Heart left ventricle (tissue), 13 donors: ENCODE results near the gene LRPAP1.
"Not testable (repeated sequence)": the region's sequence is repeated elsewhere in the genome, so short reads cannot be mapped to it uniquely, and the experiment has no call there.

Experiments
- POLR2A ChIP-seq, 2 donors: fragments of 450-650 bp; IDR thresholded peaks; one replicate each; pipeline ENCODE4 v1.6.1; 2017; ENCODE audit warnings: antibody characterized with exemption in 2 of 2, mild to moderate bottlenecking in 2 of 2, moderate library complexity in 2 of 2
- TF ChIP-seq, protein P1 (sequence below), 12 donors: fragments of 200-600 bp; sonication (generic) in 4 of 12; IDR thresholded peaks; one replicate each; pipeline versions ENCODE4 v1.5.0 to v1.8.0; 2018 to 2022; ENCODE audit warnings: antibody characterized with exemption in 12 of 12, mild to moderate bottlenecking in 5 of 12
- donor health status: ischemic (EF 13 %, LVEDD 7.1; RV severe dilation, severe dysfunction).
- donor health status: DM: no; HTN: yes; CAD: no.
- donor health status: DM: no; HTN: no; CAD: no.
- donor health status: ischemic (EF 25% LVEDD 6.9; RV normal size, moderate dysfunction).
- donor health status: ischemic (EF 25% LVEDD 5.7; RV mildly dilated, moderate dysfunction).
- donor health status: ischemic (EF 35%, LVEDD 5.7; RV mildly dilated, moderate dysfunction).
- donor health status: nonischemic (EF 11% LVEDD 7.7; RV severe dilation, severe dysfunction).
- donor health status: DM: yes; HTN: yes; CAD: no.
- donor health status: PGD.
- donor health status: ischemic (EF 29% LVEDD 5.4; RV normal size, mild dysfunction).
- donor health status: nonischemic (EF 23%, LVEDD 6.1; RV moderate dilation, normal function).

DNA sequence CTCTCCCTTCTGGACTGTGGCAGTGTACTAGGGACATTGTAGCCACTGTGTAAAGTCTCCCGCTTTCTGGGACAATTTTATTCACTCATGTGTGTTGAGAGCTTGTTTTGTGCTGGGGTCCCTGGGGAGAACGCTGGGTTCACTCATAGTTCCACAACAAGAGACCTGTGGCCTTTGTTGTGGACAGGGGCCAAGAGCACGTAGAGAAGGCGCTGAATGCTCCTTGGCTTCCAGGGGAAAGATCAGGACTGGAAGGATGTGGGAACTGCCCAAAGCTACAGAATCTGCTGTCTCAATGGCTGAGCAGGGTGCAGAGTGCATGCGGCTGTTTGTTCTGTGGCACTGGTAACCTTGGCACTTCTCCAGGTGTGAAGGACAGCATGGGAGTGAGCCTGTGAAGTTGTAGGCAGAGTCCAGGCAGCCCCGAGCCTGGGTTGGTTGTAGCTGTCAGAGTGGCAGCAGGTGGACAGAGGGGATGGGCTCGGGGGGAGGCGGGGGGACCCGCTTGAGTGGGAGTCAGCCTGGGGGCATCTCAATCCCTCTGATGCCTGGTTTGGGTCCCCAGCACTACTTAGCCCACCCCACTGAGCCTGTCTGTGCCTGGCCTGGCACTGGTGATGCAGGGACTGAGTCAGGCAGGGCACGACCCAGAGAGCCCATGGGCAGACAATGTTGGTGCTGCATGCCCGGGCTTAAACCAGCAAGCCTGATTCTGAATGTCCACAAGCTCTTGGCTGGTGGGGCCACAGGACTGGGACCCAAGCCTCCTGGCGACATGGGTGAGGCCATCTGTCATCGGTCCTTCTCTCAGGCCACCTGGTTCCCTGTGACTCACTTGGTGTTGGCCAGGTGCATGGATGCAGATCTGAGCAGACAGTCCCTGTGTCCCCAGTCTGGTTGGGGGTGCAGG lies 27.4 kb upstream of the LRPAP1 start:
- TF ChIP-seq, protein P1, sequence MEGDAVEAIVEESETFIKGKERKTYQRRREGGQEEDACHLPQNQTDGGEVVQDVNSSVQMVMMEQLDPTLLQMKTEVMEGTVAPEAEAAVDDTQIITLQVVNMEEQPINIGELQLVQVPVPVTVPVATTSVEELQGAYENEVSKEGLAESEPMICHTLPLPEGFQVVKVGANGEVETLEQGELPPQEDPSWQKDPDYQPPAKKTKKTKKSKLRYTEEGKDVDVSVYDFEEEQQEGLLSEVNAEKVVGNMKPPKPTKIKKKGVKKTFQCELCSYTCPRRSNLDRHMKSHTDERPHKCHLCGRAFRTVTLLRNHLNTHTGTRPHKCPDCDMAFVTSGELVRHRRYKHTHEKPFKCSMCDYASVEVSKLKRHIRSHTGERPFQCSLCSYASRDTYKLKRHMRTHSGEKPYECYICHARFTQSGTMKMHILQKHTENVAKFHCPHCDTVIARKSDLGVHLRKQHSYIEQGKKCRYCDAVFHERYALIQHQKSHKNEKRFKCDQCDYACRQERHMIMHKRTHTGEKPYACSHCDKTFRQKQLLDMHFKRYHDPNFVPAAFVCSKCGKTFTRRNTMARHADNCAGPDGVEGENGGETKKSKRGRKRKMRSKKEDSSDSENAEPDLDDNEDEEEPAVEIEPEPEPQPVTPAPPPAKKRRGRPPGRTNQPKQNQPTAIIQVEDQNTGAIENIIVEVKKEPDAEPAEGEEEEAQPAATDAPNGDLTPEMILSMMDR (IDR thresholded peaks at IDR 0.05) = not testable (repeated sequence)
- not testable (repeated sequence) for TF ChIP-seq POLR2A (IDR thresholded peaks at IDR 0.05)
